ENCODE measurements around the gene SARS1. TPM values are rescaled to one million over a fixed set of nuclear protein-coding genes. Genes with fewer than 3 reads are reported as not detected.

The SARS1 gene
- total and polyA plus RNA-seq, 2 of the 13 experiments (the other 11 are each of a cell fraction or from before 2014, with no cell fraction given) = 103 to 134 TPM

- TF ChIP-seq ZBTB33 (CRISPR knock-in tag; IDR thresholded peaks at IDR 0.05) (peak; percentile 100), ZNF205 (CRISPR knock-in tag; IDR thresholded peaks at IDR 0.05) (peak; percentile 76; the same call in 1 of the 2 replicates), ZSCAN12 (CRISPR knock-in tag; IDR thresholded peaks at IDR 0.05) (no peak), DMAP1 (CRISPR knock-in tag; IDR thresholded peaks at IDR 0.05) (peak; percentile 70; the same call in 1 of the 2 replicates), RFX5 (IDR thresholded peaks at IDR 0.05; ENCODE audit: low read depth, low read length) (no peak; the same call in 1 of the 2 replicates), ZNF724P (CRISPR knock-in tag; IDR thresholded peaks at IDR 0.05; ENCODE audit: borderline replicate concordance) (no peak), NFKB2 (CRISPR knock-in tag; IDR thresholded peaks at IDR 0.05; ENCODE audit: borderline replicate concordance) (peak; percentile 89; the same call in 1 of the 2 replicates), ZNF577 (CRISPR knock-in tag; IDR thresholded peaks at IDR 0.05; ENCODE audit: borderline replicate concordance, low read depth) (no peak), RBAK (CRISPR knock-in tag; IDR thresholded peaks at IDR 0.05) (0 out of 2 replicates have a peak, but pooled peaks have one; percentile 28), ZNF646 (CRISPR knock-in tag; IDR thresholded peaks at IDR 0.05) (no peak), ATF5 (CRISPR knock-in tag; IDR thresholded peaks at IDR 0.05; ENCODE audit: low read depth) (0 out of 2 replicates have a peak, but pooled peaks have one; percentile 49), KDM5B (CRISPR knock-in tag; IDR thresholded peaks at IDR 0.05; ENCODE audit: borderline replicate concordance) (peak; percentile 24; the same call in 1 of the 2 replicates), TOPORS (CRISPR knock-in tag; IDR thresholded peaks at IDR 0.05) (peak; percentile 86), KDM3A (CRISPR knock-in tag; IDR thresholded peaks at IDR 0.05; ENCODE audit: low read depth) (peak; percentile 95; the same call in 1 of the 2 replicates), NFYB (CRISPR knock-in tag; IDR thresholded peaks at IDR 0.05) (no peak), SIX4 (CRISPR knock-in tag; IDR thresholded peaks at IDR 0.05) (0 out of 2 replicates have a peak, but pooled peaks have one; percentile 58)
- TF ChIP-seq, protein P1, sequence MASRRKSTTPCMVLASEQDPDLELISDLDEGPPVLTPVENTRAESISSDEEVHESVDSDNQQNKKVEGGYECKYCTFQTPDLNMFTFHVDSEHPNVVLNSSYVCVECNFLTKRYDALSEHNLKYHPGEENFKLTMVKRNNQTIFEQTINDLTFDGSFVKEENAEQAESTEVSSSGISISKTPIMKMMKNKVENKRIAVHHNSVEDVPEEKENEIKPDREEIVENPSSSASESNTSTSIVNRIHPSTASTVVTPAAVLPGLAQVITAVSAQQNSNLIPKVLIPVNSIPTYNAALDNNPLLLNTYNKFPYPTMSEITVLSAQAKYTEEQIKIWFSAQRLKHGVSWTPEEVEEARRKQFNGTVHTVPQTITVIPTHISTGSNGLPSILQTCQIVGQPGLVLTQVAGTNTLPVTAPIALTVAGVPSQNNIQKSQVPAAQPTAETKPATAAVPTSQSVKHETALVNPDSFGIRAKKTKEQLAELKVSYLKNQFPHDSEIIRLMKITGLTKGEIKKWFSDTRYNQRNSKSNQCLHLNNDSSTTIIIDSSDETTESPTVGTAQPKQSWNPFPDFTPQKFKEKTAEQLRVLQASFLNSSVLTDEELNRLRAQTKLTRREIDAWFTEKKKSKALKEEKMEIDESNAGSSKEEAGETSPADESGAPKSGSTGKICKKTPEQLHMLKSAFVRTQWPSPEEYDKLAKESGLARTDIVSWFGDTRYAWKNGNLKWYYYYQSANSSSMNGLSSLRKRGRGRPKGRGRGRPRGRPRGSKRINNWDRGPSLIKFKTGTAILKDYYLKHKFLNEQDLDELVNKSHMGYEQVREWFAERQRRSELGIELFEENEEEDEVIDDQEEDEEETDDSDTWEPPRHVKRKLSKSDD (CRISPR knock-in tag; IDR thresholded peaks at IDR 0.05; ENCODE audit: low read depth) = peak; percentile 77
Observed at GRCh38 chr1:109263597-109264378, 50.1 kb downstream of the SARS1 start (continued).

All from HepG2 (cell line).